Activated CD4-positive, alpha-beta T cell treated with anti-CD3 and anti-CD28 coated beads, Interleukin-10, Interleukin-2, amounts not matched to agents 100 ng/mL and 50 ng/mL, durations not matched to agents 16 hours and 8 hours (primary cell): Measurements from ENCODE around the gene FAM184A.
"Not testable (repeated sequence)": the region's sequence is repeated elsewhere in the genome, so short reads cannot be mapped to it uniquely, and the experiment has no call there.

Experiments
- DNase-seq: peaks from one replicate; pipeline ENCODE4 v3.0.0-alpha.2; 2020

FAM184A gene

GRCh38 chr6:119006974-119007373 is 71.5 kb downstream of the FAM184A start:
- no peak for DNase-seq

DNA sequence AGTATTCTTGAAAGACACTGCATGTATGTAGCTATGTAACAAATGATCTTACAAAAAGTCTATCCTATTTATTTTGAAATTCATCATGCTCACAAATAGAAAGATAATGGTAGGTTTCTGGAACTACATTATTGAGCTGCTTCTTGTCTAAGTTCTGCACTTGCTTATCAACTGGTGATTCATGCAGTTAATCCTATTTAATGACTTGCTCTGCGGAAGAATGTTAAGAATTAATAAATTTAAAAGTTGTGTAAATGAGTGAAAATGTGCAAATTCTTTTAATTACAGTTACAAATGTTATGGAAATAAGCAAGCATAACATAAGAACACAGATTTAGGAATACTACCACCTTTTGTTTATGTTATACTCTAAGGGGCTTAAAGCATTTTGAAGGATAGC is 76.4 kb downstream of the FAM184A start:
- no peak for DNase-seq

- DNase-seq, result no peak
Measured at GRCh38 chr6:118999494-119000040, 78.9 kb downstream of the FAM184A start.

DNA sequence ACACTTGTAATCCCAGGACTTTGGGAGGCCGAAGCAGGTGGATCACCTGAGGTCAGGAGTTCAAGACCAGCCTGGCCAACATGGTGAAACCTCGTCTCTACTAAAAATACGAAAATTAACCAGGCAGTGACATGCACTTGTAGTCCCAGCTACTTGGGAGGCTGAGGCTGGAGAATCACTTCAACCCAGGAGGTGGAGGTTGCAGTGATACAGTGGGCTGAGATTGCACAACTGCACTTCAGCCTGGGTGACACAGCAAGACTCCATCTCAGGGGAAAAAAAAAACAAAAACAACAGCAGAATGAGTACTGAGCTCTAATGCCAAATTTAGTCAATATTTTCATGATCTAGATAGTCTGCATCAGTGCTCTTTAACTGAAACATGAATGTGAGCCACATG is 81.0 kb downstream of the FAM184A start:
- DNase-seq, result not testable (repeated sequence)

GRCh38 chr6:118996289-118996820 is 82.1 kb downstream of the FAM184A start:
- DNase-seq, result no peak

DNA sequence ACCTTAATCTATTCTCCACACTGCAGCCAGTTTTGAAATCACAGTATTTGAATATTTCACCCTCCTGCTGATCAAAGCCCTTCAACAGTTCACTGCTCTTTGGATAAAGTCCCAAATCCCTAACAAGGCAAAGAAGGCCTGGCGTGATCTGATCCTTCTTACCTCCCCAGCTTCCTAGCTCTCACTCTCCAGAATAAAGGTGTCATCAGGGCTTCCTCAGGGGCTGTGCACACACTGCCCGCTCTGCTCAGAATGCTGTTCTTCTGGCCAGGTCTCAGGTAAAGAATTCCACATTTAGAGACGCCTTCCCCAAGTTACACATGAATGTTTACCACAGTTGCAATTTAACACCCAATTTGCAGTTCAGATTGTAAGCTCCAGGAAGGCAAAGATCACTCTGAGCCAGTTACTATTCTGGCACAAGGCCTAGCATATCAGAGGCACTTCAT is 84.6 kb downstream of the FAM184A start:
- no peak for DNase-seq

GRCh38 chr6:118993358-118993757 is 85.1 kb downstream of the FAM184A start:
- DNase-seq, result no peak

- DNase-seq, result no peak
Measured at GRCh38 chr6:118992186-118992795, 86.2 kb downstream of the FAM184A start.

DNA sequence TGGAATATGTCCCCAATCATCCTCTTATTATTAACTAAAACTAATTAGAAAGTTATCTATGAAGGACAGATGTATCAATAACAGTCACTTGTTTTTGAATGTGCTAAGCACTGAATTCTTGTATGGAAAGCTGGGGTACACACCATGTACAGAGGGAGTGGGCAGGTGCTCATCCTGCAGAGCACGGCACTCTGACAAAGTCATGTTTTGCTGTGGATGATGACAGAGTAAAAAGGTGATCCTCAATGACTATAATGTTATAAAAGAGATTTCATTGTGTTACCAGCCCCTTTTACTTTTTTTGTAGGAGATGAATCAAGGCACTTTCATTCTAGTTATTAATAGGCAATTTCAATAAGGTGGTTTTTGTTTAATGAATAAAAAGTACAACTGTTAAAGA is 92.2 kb downstream of the FAM184A start:
- DNase-seq, result no peak

DNA sequence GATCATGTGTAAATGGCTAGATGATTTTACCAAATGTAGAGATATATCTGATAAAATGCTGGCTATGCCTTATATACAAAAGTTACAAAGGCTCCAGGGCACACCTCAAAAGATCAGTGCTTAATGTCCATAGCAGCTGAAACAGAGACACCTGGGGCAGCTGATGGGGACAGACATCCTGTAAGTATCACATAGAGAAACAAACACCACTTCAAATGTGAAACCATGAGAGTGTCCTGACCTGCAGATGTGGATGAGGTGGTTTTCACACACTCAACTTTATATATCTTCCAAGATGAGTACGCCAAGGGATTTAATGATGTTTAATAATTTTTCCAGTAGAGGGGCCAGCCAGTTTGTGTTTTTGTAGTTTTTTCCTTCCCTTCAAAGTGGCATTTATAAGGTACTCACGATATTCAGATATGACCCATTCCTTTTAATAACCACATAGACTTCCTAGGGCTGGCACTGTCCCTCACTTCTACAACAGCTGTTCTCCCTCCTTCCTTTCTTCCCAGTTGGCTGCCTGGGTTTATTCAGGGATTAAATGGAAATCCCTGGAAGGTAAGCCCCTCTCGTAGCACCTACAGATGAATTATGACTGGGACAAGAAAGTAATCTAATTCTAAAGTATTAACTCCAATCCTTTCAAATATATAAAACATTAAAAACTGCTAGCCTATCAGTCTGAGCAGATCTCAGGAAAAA is 93.2 kb downstream of the FAM184A start:
- no peak for DNase-seq

DNA sequence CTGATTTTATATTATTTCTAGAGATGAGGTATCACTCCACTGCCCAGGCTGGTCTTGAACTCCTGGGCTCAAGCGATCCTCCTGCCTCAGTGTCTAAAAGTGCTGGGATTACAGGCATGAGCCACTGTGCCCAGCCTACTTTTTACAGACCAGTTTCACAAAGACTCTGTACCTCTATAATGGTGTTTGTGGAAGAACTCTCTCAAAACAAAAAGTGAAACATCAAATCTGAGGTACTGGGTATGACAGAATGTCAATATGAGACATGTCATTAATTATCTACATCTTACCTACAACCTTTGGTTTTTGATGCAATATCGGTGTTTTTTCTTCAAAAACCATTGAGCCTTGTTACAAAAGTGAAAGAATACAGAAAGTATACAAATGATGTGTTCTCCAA is 94.1 kb downstream of the FAM184A start:
- DNase-seq, result peak; percentile 8

GRCh38 chr6:118982575-118982911 is 95.9 kb downstream of the FAM184A start:
- no peak for DNase-seq

DNA sequence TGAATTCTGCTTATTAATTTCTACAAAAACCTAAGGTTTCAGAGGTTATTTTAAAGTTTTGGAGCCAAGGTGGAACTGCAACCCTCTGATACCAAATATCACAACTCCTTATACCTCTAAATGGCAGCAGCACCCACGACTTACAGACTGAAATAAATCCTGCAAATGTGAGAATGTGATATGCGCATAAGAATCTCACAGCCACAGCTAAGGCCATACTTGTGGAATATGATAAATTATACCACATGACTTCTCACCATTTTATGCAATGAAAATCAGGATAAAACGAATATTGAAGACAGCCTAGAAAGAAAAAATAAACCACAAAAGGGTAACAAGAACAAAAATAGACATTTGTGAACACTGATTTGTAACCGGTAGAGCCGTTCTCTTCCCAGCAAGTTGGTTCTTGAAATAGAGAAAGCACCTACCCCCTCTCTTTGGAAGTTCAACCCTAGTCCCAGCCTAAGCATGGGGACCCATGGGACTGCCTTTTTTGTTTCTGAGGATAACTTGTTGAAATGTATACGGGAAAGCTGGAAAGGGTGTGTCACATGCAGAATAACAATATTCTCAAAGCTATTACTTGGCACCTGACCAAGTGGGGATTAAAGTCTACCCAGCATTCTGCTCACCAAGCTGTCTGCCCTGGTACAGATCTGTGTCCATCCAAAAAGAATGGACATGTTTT is 96.4 kb downstream of the FAM184A start:
- DNase-seq, result no peak

GRCh38 chr6:118980063-118980462 is 98.4 kb downstream of the FAM184A start:
- DNase-seq, result no peak

DNA sequence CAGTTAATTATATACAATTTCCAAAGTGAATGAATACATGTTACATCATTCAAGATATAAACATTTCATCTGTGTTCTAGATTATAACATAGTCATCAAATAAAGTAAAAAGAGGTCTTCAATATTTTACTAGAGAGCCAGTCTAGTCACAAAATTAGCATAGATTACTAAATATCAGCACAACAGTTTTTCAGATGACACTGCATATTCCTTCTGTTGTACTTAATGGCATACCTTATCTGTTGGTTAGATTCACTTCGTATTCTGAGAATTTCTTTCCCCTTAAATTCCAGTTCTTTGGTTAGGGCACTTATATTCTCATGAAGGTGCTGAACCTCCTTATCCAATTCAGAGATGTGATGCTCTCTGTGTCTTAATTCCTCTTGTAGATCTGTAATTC is 103.7 kb downstream of the FAM184A start:
- DNase-seq, result no peak

DNA sequence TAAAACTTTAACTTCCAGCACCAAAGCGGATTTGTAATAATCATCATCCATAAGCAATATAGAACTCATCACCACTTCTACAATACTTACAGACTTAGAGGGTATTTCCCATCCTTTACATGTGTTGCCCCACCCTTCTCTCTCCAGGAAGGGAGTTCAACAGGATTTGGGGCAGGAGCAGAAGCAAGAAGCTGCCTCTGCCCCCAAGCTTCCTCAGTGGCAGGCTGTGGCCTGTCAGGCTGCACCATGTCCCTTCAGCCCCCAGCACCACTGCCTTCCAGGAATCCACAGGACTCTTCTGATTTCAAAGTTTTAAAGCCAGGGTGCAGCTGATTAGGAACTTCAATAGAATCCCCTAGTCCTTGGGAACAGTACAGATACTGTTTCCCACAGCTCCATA is 106.8 kb downstream of the FAM184A start:
- DNase-seq, result no peak

- no peak for DNase-seq
Measured at GRCh38 chr6:118970866-118971265, 107.6 kb downstream of the FAM184A start.

DNA sequence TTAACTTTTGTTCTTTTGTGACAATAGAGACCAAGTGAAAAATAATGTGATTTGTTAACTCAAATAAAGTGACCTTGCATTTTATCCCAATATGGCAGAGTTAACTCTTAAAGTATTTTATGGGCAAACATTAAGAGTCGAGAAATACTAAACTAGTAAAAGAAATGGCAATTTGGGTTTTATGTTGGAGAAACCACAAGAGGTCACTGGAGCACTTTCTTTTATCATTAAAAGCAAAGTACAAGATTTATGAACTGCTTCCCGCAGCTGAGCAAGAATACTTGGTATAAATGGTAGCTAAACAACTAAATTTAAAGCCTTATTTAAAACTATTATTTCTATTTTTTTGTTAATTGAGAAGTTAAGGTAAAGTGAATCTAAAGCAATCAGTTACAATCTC is 110.0 kb downstream of the FAM184A start:
- peak; percentile 17 for DNase-seq

DNA sequence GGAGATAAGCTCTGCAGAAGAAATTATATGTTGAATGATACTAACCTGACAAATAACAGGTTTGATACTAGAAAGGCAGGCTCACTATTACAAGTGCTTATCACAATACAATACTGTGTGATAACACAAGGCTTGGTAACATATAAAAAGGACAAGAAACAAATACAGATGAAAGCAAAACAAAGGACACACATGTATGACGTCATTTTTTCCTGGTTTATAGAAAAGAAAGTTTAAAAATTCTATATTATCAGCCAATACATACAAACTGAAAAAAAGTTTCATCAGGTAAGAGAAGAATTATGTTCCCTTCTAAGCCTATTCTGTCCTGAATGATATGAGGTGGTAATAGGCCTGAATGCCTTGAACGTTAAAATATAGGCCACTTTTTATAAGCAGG is 111.2 kb downstream of the FAM184A start:
- DNase-seq, result no peak

DNA sequence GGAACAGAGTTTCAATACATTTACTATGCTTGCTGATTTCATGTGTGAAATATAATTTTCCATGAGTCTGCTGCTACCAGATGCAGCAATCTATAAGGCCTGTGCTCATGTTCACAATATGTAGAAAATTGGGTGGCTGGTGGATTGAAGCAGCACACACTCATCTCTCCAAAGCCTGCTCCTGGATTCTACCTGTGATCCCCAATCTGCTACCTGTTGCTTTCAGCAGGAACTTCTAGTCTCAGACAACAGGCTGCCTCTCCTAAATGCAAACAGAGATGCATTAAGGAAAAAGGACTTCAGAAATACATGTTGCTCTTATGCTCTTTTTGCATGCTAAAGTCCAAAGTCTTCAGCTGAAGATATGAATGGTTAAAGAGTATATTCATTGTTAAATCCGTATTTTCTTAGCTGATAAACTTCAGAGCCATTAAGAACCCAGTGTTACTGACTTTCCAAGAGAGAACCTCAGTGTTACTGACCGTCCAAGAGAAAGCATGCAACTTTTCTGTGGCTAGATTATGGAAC is 112.6 kb downstream of the FAM184A start:
- DNase-seq, result no peak

GRCh38 chr6:118965371-118965770 is 113.1 kb downstream of the FAM184A start:
- no peak for DNase-seq

GRCh38 chr6:118963003-118963402 is 115.5 kb downstream of the FAM184A start:
- DNase-seq, result no peak

GRCh38 chr6:118959903-118960302 is 118.6 kb downstream of the FAM184A start:
- DNase-seq, result no peak

DNA sequence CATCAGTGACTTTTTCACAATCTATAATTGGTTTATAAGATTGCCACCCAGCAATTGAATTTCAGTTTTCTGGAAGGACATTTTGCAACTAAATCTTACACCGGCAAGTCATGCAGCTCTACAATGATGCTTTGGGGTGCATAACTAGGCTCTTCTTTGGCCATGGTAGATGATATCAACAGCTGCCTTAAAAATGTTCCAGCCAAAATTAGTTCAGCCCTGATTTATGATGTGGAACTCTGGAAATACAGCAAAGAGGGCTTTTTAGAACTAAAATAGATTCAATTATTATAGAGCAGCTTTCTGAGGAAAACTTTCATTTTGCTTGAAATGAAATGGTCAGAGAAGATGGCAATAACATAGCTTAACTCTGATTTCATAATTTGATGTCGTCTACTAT is 125.1 kb downstream of the FAM184A start:
- DNase-seq, result no peak
